SU-DHL-6 (cell line): ENCODE results near the gene DNAH17.

Experiments used
- H2AFZ ChIP-seq: fragments of 200-600 bp; sonication (generic); 2 replicates; pipeline ENCODE4 v1.6.1; 2014; ENCODE audit warnings: low read depth, mild to moderate bottlenecking, moderate library complexity, mixed read lengths, antibody characterized with exemption, low read length; ENCODE audit not compliant: severe bottlenecking
- H3F3A ChIP-seq: fragments of 200-600 bp; shearing (Covaris generic); 2 replicates; pipeline ENCODE4 v1.6.0; 2016; ENCODE audit warnings: antibody characterized with exemption, mild to moderate bottlenecking; ENCODE audit not compliant: insufficient read depth
- H3K27ac ChIP-seq: fragments of 200-600 bp; sonication (generic); 2 replicates; pipeline ENCODE4 v1.5.1; 2016; ENCODE audit warnings: low read depth, mild to moderate bottlenecking, low read length, moderate library complexity, mixed read lengths
- H3K27me3 ChIP-seq: fragments of 200-600 bp; sonication (generic), shearing (Covaris generic); 2 replicates; pipeline ENCODE4 v1.6.0; 2014; ENCODE audit warnings: mild to moderate bottlenecking, low read length
- H3K36me3 ChIP-seq: fragments of 200-600 bp; sonication (generic); 2 replicates; pipeline ENCODE4 v1.6.1; 2014; ENCODE audit warnings: mild to moderate bottlenecking, low read length, mixed read lengths
- H3K4me2 ChIP-seq: fragments of 300-600, 200-600 bp; shearing (Covaris generic), sonication (generic); 2 replicates; pipeline ENCODE4 v1.6.0; 2014; ENCODE audit warnings: low read length, low read depth, mild to moderate bottlenecking; ENCODE audit not compliant: poor library complexity, severe bottlenecking
- H3K4me3 ChIP-seq: fragments of 200-600 bp; sonication (generic); 2 replicates; pipeline ENCODE4 v1.5.1; 2014; ENCODE audit warnings: antibody characterized with exemption, low read length, mild to moderate bottlenecking, mixed read lengths; ENCODE audit not compliant: insufficient read depth, poor library complexity, severe bottlenecking
- H3K79me2 ChIP-seq: fragments of 200-600 bp; sonication (generic); 2 replicates; pipeline ENCODE4 v1.6.1; 2014; ENCODE audit warnings: mild to moderate bottlenecking, low read length, moderate library complexity; ENCODE audit not compliant: insufficient read depth
- H3K9ac ChIP-seq: fragments of 200-600 bp; sonication (generic); 2 replicates; pipeline ENCODE4 v1.7.0; 2014; ENCODE audit warnings: mild to moderate bottlenecking, low read length
- H3K9me2 ChIP-seq: fragments of 200-600 bp; sonication (generic); replicated peaks from 2 replicates; pipeline ENCODE4 v1.6.1; 2014; ENCODE audit warnings: low read length; ENCODE audit not compliant: insufficient read depth
- H3K9me3 ChIP-seq: fragments of 200-600 bp; sonication (generic); 2 replicates; pipeline ENCODE4 v1.6.1; 2014; ENCODE audit warnings: low read length, mixed read lengths; ENCODE audit not compliant: insufficient read depth
- H4K20me1 ChIP-seq: fragments of 200-600 bp; sonication (generic); 2 replicates; pipeline ENCODE4 v1.6.1; 2014; ENCODE audit warnings: low read depth, mild to moderate bottlenecking, antibody characterized with exemption, low read length, moderate library complexity, mixed read lengths
- CTCF ChIP-seq: fragments of 200-600 bp; sonication (generic); IDR thresholded peaks from one replicate; pipeline ENCODE4 v1.5.1; 2017; ENCODE audit warnings: antibody characterized with exemption, mild to moderate bottlenecking, low read length, moderate library complexity; ENCODE audit not compliant: insufficient read depth, poor library complexity, severe bottlenecking
- EZH2phosphoT487 ChIP-seq: fragments of 200-600 bp; sonication (generic), shearing (Covaris generic); conservative IDR thresholded peaks from 2 replicates; pipeline ENCODE4 v1.6.1; 2018; ENCODE audit warnings: mild to moderate bottlenecking, antibody characterized with exemption, low read length, moderate library complexity, mixed read lengths

The DNAH17 gene

GRCh38 chr17:78592991-78593329 lies 15.8 kb upstream of the DNAH17 start:
- Histone ChIP-seq H3K79me2 (no peaks in the 10 kb centered on the region), H3K9ac (no peak overlapping the region), H3K9me2 (no peaks in the 10 kb centered on the region), H3K4me2 (no peak overlapping the region), H3K4me3 (no peak overlapping the region), H3K36me3 (no peaks in the 10 kb centered on the region), H3F3A (no peaks in the 10 kb centered on the region), H3K9me3 (no peaks in the 10 kb centered on the region), H3K27me3 (no peaks in the 10 kb centered on the region), H4K20me1 (no peaks in the 10 kb centered on the region), H3K27ac (no peak overlapping the region), H2AFZ (no peak overlapping the region)
- TF ChIP-seq EZH2phosphoT487 (no peak), CTCF (no peak)

GRCh38 chr17:78591263-78591671 lies 14.1 kb upstream of the DNAH17 start:
- Histone ChIP-seq H3K4me3 (no peak overlapping the region), H3K4me2 (no peak overlapping the region), H3K9ac (no peak overlapping the region), H3K9me3 (no peaks in the 10 kb centered on the region), H3K79me2 (no peaks in the 10 kb centered on the region), H3K27me3 (no peaks in the 10 kb centered on the region), H2AFZ (no peak overlapping the region), H3K27ac (no peak overlapping the region), H3F3A (no peaks in the 10 kb centered on the region), H3K9me2 (no peaks in the 10 kb centered on the region), H4K20me1 (no peaks in the 10 kb centered on the region), H3K36me3 (no peaks in the 10 kb centered on the region)
- no peak for TF ChIP-seq EZH2phosphoT487
- no peak for TF ChIP-seq CTCF

GRCh38 chr17:78589885-78590284 lies 12.7 kb upstream of the DNAH17 start:
- H3F3A ChIP-seq: no peaks in the 10 kb centered on the region
- no peaks in the 10 kb centered on the region for H3K36me3 ChIP-seq
- H3K9ac ChIP-seq: no peak overlapping the region
- H3K4me3 ChIP-seq: no peak overlapping the region
- TF ChIP-seq EZH2phosphoT487 (no peak), CTCF (no peak)
- no peak overlapping the region for H3K4me2 ChIP-seq
- no peaks in the 10 kb centered on the region for H3K27me3 ChIP-seq
- no peak overlapping the region for H2AFZ ChIP-seq
- no peaks in the 10 kb centered on the region for H3K79me2 ChIP-seq
- no peak overlapping the region for H3K27ac ChIP-seq
- H3K9me3 ChIP-seq: no peaks in the 10 kb centered on the region
- H4K20me1 ChIP-seq: no peaks in the 10 kb centered on the region
- no peaks in the 10 kb centered on the region for H3K9me2 ChIP-seq
